NCI-H1105 (cell line): ENCODE measurements around the gene PALM.
A peak's percentile ranks its signal among the peaks of the same experiment; 100 is the strongest.

Experiments used
- DNase-seq: peaks from one replicate; lab custom pipeline; 2025; lab: John Stamatoyannopoulos, UW

The PALM gene

DNA sequence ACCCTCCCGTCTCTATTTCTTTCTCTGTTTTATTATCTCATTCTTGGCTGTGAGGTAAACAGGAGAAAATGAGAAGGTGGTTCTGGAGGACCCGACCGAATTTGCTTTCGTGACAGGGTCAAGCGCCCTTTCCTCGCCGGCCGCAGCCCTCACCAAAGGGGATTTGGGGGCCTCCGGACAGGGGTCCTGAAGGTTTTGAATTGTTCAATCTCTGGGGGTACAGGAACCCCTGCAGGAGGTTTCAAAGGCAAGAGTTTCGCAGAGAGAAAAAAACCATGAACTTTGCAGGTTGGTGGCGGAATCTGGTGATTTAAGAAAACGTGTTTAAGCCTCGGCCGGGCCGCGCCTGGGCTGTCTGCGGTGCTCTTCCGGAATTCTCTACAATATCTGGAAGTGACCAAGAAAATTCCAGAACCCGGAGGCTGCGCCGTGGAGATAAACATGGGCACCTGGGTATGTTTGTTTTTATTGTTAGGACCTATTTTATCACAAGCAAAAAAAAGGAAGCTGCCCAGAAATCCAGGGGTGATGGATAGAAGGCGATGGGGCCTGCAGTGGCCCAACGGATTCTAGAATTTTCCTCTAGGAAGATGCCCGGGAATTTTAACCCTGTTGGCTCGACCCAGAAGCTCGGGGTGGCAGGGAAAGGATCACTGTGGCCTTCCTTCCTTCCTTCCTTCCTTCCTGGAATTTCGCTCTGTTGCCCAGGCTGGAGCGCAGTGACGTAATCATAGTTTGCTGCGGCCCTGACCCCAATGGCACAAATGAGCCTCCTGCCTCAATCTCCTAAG lies 74.3 kb downstream of the PALM start:
- no peak for DNase-seq

DNA sequence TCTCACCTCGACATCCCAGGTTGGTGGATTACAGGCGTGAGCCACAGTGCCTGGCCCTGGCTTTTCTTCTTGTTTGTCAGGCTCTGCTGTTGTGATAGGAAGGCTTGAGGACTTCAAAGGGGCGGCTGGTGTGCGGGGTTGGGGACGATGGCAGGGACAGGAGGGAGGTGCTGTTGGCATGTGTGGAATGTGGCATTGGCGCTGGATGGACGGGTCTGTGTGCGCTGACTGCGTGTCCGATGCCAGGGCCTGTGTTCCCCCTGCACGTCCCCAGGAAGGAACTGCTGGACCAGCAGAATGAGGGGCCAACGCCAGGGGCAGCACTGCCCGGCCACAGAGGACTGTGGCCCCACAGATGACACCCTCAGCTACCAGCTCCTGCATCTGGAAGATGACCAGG lies 75.8 kb downstream of the PALM start:
- no peak for DNase-seq

DNA sequence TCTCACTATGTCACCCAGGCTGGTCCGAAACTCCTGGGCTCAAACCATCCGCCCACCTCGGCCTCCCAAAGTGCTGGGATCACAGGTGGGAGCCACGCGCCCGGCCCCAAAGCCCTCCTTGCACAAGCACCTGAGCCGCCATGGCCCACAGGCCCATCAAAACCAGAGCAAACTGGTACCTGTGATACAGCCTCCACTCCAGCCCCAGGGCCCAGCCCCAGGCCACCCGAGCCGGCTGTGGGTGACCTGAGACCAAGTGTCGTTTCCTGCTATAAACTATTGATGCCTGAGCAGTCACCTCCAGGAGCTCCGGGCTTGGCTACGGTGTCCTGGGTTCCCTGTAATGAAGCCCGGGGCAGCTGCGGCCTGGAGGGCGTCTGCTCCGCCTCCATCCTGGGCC lies 78.8 kb downstream of the PALM start:
- no peak for DNase-seq

- no peak for DNase-seq
Measured at GRCh38 chr19:788686-788982, 79.9 kb downstream of the PALM start.

DNA sequence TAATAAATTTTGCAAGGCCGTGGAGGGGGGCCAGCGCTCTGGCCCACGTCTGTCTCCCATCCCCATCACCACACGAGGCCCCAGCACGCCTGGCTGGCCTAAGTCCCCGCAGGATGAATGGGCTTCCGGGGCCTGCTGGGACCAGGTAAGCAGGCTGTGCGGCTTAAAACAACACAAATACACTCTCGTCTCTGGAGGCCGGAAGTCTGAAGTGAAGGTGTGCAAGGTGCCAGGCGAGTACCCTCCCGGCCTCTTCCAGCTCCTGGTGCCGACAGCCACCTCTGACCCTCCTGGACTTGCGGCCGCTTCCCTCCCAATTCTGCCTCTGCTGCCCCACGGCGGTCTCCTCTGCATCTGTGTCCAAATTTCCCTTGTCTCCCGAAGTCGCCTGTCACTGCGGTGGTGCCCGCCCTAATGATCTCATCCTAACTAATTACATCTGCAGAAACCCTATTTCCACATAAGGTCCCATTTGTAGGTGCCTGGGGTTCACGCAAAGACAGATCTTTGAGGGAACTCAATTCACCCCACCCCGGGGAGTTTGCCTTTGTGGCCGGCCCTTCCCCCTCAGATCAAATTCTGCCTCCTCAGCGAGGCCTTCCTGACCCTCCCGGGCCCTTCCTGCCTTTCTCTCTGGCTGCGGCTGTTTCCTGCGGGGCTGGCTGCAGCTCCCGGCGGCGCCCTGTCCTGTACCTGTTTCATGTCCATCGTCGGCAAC lies 80.4 kb downstream of the PALM start:
- no peak for DNase-seq

- no peak for DNase-seq
Measured at GRCh38 chr19:789701-790060, 80.9 kb downstream of the PALM start.

DNA sequence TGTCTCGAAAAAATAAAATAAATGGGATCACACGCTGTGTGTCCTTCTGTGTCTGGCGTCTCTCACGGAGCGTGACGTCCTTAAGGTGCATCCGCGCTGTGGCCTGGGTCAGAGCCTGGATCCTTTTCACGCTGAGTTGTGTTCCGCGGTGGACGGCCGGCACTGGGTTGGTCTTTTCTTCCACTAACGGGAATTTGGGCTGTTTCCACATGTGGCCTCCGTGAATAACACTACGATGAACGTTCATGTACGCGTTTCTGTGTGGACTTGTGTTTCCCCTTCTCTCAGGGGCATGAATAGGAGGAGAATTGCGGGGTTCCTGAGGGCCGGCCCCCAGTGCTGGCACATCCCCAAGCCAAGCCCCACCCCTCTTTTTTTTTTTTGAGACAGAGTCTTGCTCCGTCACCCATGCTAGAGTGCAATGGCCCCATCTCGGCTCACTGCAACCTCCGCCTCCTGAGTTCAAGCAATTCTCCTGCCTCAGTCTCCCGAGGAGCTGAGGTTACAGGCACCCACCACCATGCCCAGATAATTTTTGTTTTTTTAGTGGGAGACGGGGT lies 82.4 kb downstream of the PALM start:
- no peak for DNase-seq

- no peak for DNase-seq
Measured at GRCh38 chr19:791567-792305, 83.0 kb downstream of the PALM start.

DNA sequence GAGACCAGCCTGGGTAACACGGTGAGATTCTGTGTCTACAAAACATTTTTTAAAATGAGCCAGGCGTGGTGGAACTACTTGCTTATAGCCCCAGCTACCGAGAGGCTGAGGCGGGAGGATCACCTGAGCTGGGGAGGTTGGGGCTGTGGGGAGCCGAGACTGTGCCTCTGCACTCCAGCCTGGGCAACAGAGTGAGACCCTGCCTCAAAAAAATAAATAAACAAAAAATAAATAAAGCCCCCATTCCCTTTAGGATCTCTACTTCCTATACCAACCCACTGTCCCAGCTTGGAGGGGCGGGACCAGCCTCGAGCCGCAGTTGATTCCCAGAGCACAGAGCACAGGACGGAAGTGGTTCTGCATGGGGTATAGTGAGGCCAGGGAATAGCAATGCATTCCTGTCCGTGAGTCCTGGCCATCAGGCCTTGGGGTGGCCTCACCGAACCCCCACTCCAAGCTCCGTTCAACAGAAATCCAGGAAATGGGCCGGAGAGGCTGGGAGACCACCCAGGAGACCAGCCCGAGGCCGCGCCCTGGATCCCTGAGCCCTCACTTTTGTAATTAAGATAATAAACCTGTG lies 83.7 kb downstream of the PALM start:
- DNase-seq = no peak

- no peak for DNase-seq
Measured at GRCh38 chr19:793806-794205, 85.1 kb downstream of the PALM start.

DNA sequence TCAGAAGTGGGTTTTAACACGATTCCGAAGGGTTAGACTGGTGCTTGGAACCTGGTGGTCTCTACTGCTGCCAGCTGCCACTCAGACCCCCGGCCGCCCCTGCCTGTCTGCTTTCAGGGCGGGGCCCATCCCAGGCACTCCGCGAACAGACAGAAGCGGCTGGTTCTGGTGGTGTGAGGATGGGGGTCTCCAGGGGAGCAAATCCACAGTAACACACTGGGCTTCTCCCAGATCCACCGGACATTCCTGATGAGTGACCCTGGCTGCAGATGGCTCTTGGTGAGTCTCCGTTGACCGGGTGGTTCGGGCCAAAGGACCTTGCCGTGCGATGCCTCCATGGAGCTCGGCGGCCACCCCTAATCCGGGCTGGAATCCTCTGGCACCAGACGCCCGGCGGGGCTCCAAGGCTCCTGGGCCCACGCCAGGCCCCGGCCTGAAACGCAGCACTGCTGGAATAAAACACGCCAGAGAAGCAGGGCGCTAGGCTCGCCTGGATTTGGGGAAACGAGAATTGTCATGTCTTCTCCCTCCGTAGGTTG lies 86.4 kb downstream of the PALM start:
- no peak for DNase-seq

GRCh38 chr19:795691-796581 lies 87.2 kb downstream of the PALM start:
- no peak for DNase-seq

DNA sequence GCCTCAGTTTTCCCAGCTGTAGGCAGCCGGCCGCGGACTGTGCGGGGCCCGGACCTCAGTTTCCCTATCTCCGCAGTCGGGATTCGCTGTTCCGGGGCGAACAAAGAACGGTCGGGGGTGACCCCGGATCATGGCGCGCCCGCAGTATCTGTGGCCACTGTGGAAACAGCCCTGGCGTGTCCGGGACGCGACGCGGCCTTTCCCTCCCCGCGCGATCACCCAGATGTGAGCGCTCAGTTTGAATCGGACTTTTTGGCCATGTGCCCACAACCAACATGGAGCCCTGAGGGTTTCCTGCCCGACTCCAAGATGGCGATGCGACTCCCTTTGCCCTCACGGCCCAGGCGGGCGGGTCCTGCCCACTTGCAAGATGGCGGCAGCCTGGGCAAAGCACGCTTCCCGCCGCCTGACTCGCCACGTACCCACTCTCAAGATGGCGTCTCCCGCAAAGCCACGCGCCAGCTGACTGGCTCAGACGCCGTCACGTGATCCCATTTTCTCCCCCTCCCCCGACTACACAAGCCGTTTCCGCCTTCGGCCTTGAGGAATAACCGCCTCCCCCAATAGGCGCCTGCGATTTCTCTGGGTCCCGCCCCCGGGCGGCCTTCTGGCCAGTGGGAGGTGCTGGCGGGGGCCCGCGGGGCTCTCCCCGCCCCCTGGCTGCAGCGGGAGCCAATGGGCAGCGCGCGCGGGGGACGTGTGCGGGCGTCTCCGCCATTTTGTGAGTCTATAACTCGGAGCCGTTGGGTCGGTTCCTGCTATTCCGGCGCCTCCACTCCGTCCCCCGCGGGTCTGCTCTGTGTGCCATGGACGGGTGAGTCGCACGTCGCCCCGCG lies 88.2 kb downstream of the PALM start, which contains the start of gene PTBP1:
Gene PTBP1 (plus strand): TSS at position 761 of the 836 bp plus-strand sequence. CDS start 46 bp downstream, at position 807.
- DNase-seq = peak; percentile 100
